Aorta (tissue), 5 donors: ENCODE measurements around the gene SYTL5. TPM values are rescaled to one million over a fixed set of nuclear protein-coding genes. Genes with fewer than 3 reads are reported as not detected.

Experiments used
- ATAC-seq: fragments of 200-7000 bp; cut with Tn5 transposase; one replicate; pipeline ENCODE4 v1.9.1; 2022; ENCODE audit warnings: moderate library complexity; ENCODE audit not compliant: low FRiP score
- DNase-seq, 2 donors: peaks; one replicate each; pipeline ENCODE4 v3.0.0-alpha.2; 2020
- H3K27ac ChIP-seq, 2 donors: one replicate each; pipeline ENCODE4 v1.5.1; 2013; ENCODE audit warnings: low read length in 2 of 2, mild to moderate bottlenecking in 2 of 2, moderate library complexity in 2 of 2, control low read depth in 1 of 2, inconsistent platforms in 1 of 2, low read depth in 1 of 2
- H3K27me3 ChIP-seq, 2 donors: one replicate each; pipeline ENCODE4 v1.6.1; 2013; ENCODE audit warnings: control low read depth in 1 of 2, low read length in 1 of 2, mild to moderate bottlenecking in 1 of 2, moderate library complexity in 1 of 2; ENCODE audit not compliant: insufficient read depth in 2 of 2, control insufficient read depth in 1 of 2
- H3K36me3 ChIP-seq, 2 donors: one replicate each; pipeline ENCODE4 v1.6.1; 2013; ENCODE audit warnings: control low read depth in 1 of 2, low read length in 1 of 2, mild to moderate bottlenecking in 1 of 2; ENCODE audit not compliant: insufficient read depth in 2 of 2, control insufficient read depth in 1 of 2
- H3K4me1 ChIP-seq, 2 donors: one replicate each; pipeline ENCODE4 v1.6.1; 2013; ENCODE audit warnings: low read length in 2 of 2, control low read depth in 1 of 2, mild to moderate bottlenecking in 1 of 2, moderate library complexity in 1 of 2; ENCODE audit not compliant: insufficient read depth in 2 of 2, control insufficient read depth in 1 of 2
- H3K4me3 ChIP-seq, 2 donors: one replicate each; pipeline ENCODE4 v1.5.1; 2013; ENCODE audit warnings: low read length in 2 of 2, control low read depth in 1 of 2, mild to moderate bottlenecking in 1 of 2
- H3K9me3 ChIP-seq: one replicate; pipeline ENCODE4 v1.6.1; 2013; ENCODE audit warnings: mild to moderate bottlenecking, low read length; ENCODE audit not compliant: control insufficient read depth
- WGBS, 2 donors: extraction: QIAGEN DNeasy Blood & Tissue Kit; methylation state at CpG; one replicate each; pipeline ENCODE4 v1.1.7; 2013; 5-methylcytosine and 5-hydroxymethylcytosine counted together
- intact Hi-C, 2 donors: fragments of 100-400 bp; cut with DNase I; formaldehyde crosslinking; loops; one replicate each; pipeline versions ENCODE4 v1.14.2 to v1.15.0; 2022
- polyA plus RNA-seq, 2 donors: library from polyadenylated mRNA; stranded (reverse); fragments of 200-250 nt; gene quantifications; one replicate each; pipeline ENCODE4 v1.2.3, GENCODE V29; 2013
- total RNA-seq, 2 donors: library from RNA; stranded (reverse); fragmentation: NEBNext Ultra II Directional; extraction: Animal tissue kit (Norgen Biotek cat#: 25700); gene quantifications; one replicate each; pipeline ENCODE4 v1.2.1, GENCODE V29; 2021
- donor health status: healthy with polysubstance abuse.
- donor health status: Bipolar disorder and iron deficiency.
- donor health status: DM: no; HTN: no; CAD: no.
- donor health status: DM: no; HTN: no; CAD: no.
- donor health status: DM: yes; HTN: yes; CAD: no.

The SYTL5 gene
- total and polyA plus RNA-seq, 4 donors = 0.18 to 1.8 TPM; not detected in 2

DNA sequence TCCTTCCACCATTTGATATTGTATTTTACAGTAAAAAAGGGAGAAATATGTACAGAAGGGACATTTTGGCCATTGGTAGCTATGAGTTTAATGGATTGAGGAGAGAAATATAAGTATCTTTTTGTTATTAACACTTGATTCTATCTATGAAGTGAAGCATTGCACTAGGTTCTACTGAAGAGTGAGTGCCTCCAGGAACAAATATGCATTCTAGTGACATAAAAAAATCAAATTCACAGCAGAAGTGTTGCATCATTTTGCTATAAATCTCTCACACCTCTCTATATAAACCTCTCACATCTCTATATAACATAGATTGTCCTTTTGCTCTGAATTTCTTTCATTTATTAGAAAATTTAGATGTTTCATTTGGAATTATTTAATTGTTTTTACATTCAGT, 425 bp downstream of the SYTL5 start:
- H3K27me3 ChIP-seq = no peaks in the 10 kb centered on the region
- DNase-seq (no peak), ATAC-seq (no peak)
- no peaks in the 10 kb centered on the region for H3K4me1 ChIP-seq
- no peak overlapping the region for H3K4me3 ChIP-seq
- no peaks in the 10 kb centered on the region for H3K9me3 ChIP-seq
- no peak overlapping the region for H3K27ac ChIP-seq
- intact Hi-C loops = no loop called here
- no peaks in the 10 kb centered on the region for H3K36me3 ChIP-seq

DNA sequence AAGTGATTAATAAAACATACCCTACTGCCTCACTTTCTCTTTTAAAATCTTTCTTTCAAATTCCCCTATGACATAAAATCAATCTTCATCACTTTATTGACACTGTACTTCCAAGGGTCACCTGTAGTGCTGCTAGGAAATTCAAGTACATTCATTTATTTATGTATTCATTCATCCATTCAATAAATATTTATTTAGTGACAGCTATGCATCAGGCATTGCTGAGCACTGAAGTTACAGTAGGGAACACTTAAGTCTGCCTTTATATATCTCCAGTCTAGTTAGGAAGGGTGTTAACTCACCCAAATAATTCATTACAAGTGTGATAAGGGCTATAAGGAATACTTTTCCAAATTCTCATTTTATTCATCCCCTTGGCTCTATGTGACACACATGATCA, 2.3 kb downstream of the SYTL5 start:
- no peaks in the 10 kb centered on the region for H3K4me1 ChIP-seq
- no peak overlapping the region for H3K27ac ChIP-seq
- H3K4me3 ChIP-seq = no peak overlapping the region
- intact Hi-C loops = no loop called here
- DNase-seq (no peak), ATAC-seq (no peak)
- H3K27me3 ChIP-seq = no peaks in the 10 kb centered on the region
- no peaks in the 10 kb centered on the region for H3K9me3 ChIP-seq
- H3K36me3 ChIP-seq = no peaks in the 10 kb centered on the region

DNA sequence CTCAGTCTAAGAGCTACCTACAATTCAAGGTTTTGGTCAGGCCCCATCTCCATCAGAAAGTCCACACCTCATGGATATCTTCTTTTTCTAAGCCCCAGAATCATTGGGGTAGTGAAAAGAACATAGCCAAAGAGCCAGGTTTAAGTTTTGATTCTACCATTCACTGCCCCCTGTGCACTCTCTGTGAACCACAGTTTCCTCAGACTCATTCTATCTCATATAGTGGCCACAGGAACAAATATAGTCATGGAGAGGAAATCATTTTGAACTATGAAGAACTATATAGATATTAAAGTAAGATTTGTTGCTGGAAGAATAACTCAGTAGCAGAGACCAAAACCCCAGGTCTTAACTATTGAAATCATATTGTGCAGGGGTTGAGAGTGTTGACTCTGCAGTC, 3.3 kb downstream of the SYTL5 start:
- Histone ChIP-seq H3K27me3 (no peaks in the 10 kb centered on the region), H3K9me3 (no peaks in the 10 kb centered on the region), H3K27ac (no peak overlapping the region), H3K4me1 (no peaks in the 10 kb centered on the region), H3K4me3 (no peak overlapping the region), H3K36me3 (no peaks in the 10 kb centered on the region)
- DNase-seq (no peak), ATAC-seq (no peak)
- intact Hi-C loops = no loop called here

DNA sequence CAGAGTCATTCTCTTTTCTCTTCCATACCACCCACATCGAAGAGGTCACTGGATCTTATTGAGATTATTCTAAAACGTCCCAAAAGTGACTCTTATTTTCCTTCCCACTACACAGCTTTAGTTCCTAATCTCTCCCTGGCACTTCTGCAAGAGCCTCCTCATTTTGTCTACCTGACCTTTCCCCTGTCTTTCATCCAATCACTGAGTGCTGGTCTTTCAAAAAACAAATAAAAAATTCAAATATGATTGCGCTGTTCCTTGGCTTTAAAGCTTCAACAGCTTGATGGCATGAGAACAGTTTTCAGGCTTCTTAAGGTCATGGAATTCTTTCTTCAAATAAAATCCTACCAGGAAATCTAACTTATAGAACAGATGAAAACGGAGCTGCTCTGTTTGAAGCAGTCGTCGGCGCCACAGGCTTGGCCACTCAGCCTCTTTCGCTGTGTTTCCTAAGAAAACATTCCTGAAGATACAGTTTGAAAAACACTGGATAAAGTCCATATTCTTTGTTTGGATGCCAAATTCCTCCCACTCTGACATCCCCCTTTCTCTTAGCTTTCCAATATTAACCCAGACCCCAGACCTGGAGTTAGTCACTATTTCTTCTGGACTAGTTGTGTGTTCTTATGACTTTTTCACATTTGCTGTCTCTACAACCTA, 12.5 kb downstream of the SYTL5 start:
- no peaks in the 10 kb centered on the region for H3K9me3 ChIP-seq
- DNase-seq (no peak), ATAC-seq (no peak)
- H3K4me3 ChIP-seq = no peak overlapping the region
- no peaks in the 10 kb centered on the region for H3K27me3 ChIP-seq
- 8 to 33% methylated on average over 8 of the region's 8 CpGs for WGBS, 2 donors
- no peaks in the 10 kb centered on the region for H3K4me1 ChIP-seq
- no peaks in the 10 kb centered on the region for H3K36me3 ChIP-seq
- no peak overlapping the region for H3K27ac ChIP-seq
- intact Hi-C loops = no loop called here

- H3K4me1 ChIP-seq = no peaks in the 10 kb centered on the region
- intact Hi-C loops = no loop called here
- H3K27me3 ChIP-seq = no peaks in the 10 kb centered on the region
- whole genome bisulfite sequencing, 2 donors = 29 to 65% methylated on average over 1 of the region's 1 CpG
- no peak overlapping the region for H3K4me3 ChIP-seq
- no peak for DNase-seq
- H3K36me3 ChIP-seq = no peaks in the 10 kb centered on the region
- no peak overlapping the region for H3K27ac ChIP-seq
- ATAC-seq = no peak
- no peaks in the 10 kb centered on the region for H3K9me3 ChIP-seq
Observed at GRCh38 chrX:38028300-38028699, 21.9 kb downstream of the SYTL5 start.

- no peaks in the 10 kb centered on the region for H3K27me3 ChIP-seq
- no peak for ATAC-seq
- no peak for DNase-seq
- H3K4me3 ChIP-seq = no peak overlapping the region
- no peaks in the 10 kb centered on the region for H3K36me3 ChIP-seq
- H3K27ac ChIP-seq = no peak overlapping the region
- WGBS, 2 donors = 80 to 91% methylated on average over 2 of the region's 2 CpGs
- no peaks in the 10 kb centered on the region for H3K9me3 ChIP-seq
- intact Hi-C loops = no loop called here
- no peaks in the 10 kb centered on the region for H3K4me1 ChIP-seq
Observed at GRCh38 chrX:38036466-38036865, 30.1 kb downstream of the SYTL5 start.

GRCh38 chrX:38038501-38038900, 32.1 kb downstream of the SYTL5 start:
- no peak for ATAC-seq
- no peak overlapping the region for H3K27ac ChIP-seq
- H3K27me3 ChIP-seq = no peaks in the 10 kb centered on the region
- intact Hi-C loops = no loop called here
- H3K4me1 ChIP-seq = no peaks in the 10 kb centered on the region
- WGBS, 2 donors = 48 to 69% methylated on average over 2 of the region's 2 CpGs
- DNase-seq = no peak
- no peak overlapping the region for H3K4me3 ChIP-seq
- H3K9me3 ChIP-seq = no peaks in the 10 kb centered on the region
- no peaks in the 10 kb centered on the region for H3K36me3 ChIP-seq

DNA sequence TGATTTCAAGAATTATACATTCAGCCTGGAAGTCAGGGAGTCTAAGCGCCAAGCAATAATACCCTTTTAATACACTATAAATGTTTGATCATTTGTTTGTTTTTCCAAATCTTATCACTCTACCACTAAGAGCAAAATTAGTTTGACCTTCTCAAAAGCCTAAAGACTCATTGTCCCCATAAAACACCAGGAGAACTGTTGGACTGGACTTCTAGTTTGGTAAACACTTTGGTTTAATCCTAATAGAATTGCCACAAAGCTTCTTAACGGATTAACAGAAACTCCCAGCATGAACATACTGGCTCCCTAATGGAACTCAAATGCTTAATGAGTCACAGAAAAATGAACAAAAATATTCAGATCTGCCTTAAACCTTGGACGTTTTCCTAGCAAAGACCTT, 34.9 kb downstream of the SYTL5 start:
- no peak for DNase-seq
- H3K4me1 ChIP-seq = no peaks in the 10 kb centered on the region
- no peaks in the 10 kb centered on the region for H3K27me3 ChIP-seq
- H3K9me3 ChIP-seq = no peaks in the 10 kb centered on the region
- intact Hi-C loops = no loop called here
- H3K27ac ChIP-seq = no peak overlapping the region
- H3K36me3 ChIP-seq = no peaks in the 10 kb centered on the region
- ATAC-seq = no peak
- H3K4me3 ChIP-seq = no peak overlapping the region
- WGBS, 2 donors = 59 to 78% methylated on average over 3 of the region's 3 CpGs

GRCh38 chrX:38044701-38045100, 38.3 kb downstream of the SYTL5 start:
- intact Hi-C loops = no loop called here
- Histone ChIP-seq H3K27me3 (no peaks in the 10 kb centered on the region), H3K9me3 (peaks cover 2% of the 10 kb centered on the region), H3K27ac (no peak overlapping the region), H3K36me3 (no peaks in the 10 kb centered on the region), H3K4me1 (no peaks in the 10 kb centered on the region), H3K4me3 (no peak overlapping the region)
- DNase-seq (no peak), ATAC-seq (no peak)
- 42 to 62% methylated on average over 3 of the region's 3 CpGs for WGBS, 2 donors
